ENCODE results near the gene BAHCC1. TPM values are rescaled to one million over a fixed set of nuclear protein-coding genes. Genes with fewer than 3 reads are reported as not detected.

BAHCC1 gene
- total and polyA plus RNA-seq, 2 donors from 2014 or later = 2.6 to 20.5 TPM

- no peaks in the 10 kb centered on the region for H3K36me3 ChIP-seq (ENCODE audit: control insufficient read depth in 2 of 3, insufficient read depth in 3 of 3, low read length in 3 of 3)
- H3K4me1 ChIP-seq (ENCODE audit: control insufficient read depth in 2 of 3, insufficient read depth in 2 of 3, low read depth in 1 of 3, low read length in 3 of 3) = peaks cover 0 to 38% (median 37%) of the 10 kb centered on the region in 3 donors
- no peaks in the 10 kb centered on the region for H3K27me3 ChIP-seq (ENCODE audit: control insufficient read depth, insufficient read depth, low read length)
- peak overlapping the region in 2 of 3 donors; percentile 47 to 48 for H3K4me3 ChIP-seq (ENCODE audit: low read length in 3 of 3)
- intact Hi-C loops (cut with DNase I) = no loop called here
- peak overlapping the region in 2 of 3 donors; percentile 48 to 70 for H3K9ac ChIP-seq (ENCODE audit: low read length in 3 of 3)
- H3K9me3 ChIP-seq (ENCODE audit: control insufficient read depth in 2 of 3, insufficient read depth in 1 of 3, low read length in 3 of 3) = no peaks in the 10 kb centered on the region
- H3K27ac ChIP-seq (ENCODE audit: low read depth in 2 of 2, low read length in 2 of 2) = peak overlapping the region; percentile 72 to 85
- no peak for TF ChIP-seq CTCF (IDR thresholded peaks at IDR 0.05; ENCODE audit: borderline replicate concordance, extremely low read depth, insufficient read depth)
- FAIRE-seq (no peak), DNase-seq (peak in 3 of 5 donors; percentile 61 to 91 (median 83))
Measured at GRCh38 chr17:81403671-81404534, 8.6 kb downstream of the BAHCC1 start.

- H3K4me3 ChIP-seq (ENCODE audit: low read length in 3 of 3) = no peak overlapping the region
Measured at GRCh38 chr17:81404558-81405165, 9.4 kb downstream of the BAHCC1 start.

GRCh38 chr17:81405411-81405872 lies 10.2 kb downstream of the BAHCC1 start:
- H3K4me3 ChIP-seq (ENCODE audit: low read length in 3 of 3) = no peak overlapping the region
- no peaks in the 10 kb centered on the region for H3K36me3 ChIP-seq (ENCODE audit: control insufficient read depth in 2 of 3, insufficient read depth in 3 of 3, low read length in 3 of 3)
- no peaks in the 10 kb centered on the region for H3K9me3 ChIP-seq (ENCODE audit: control insufficient read depth in 2 of 3, insufficient read depth in 1 of 3, low read length in 3 of 3)
- intact Hi-C loops (cut with DNase I) = no loop called here
- no peak for FAIRE-seq
- H3K9ac ChIP-seq (ENCODE audit: low read length in 3 of 3) = no peak overlapping the region
- H3K27ac ChIP-seq (ENCODE audit: low read depth in 2 of 2, low read length in 2 of 2) = peak overlapping the region; percentile 48 to 59
- DNase-seq = peak in 4 of 5 donors; percentile 65 to 93 (median 81)
- peaks cover 0 to 38% (median 37%) of the 10 kb centered on the region in 3 donors for H3K4me1 ChIP-seq (ENCODE audit: control insufficient read depth in 2 of 3, insufficient read depth in 2 of 3, low read depth in 1 of 3, low read length in 3 of 3)
- no peaks in the 10 kb centered on the region for H3K27me3 ChIP-seq (ENCODE audit: control insufficient read depth, insufficient read depth, low read length)
- TF ChIP-seq CTCF (IDR thresholded peaks at IDR 0.05; ENCODE audit: borderline replicate concordance, extremely low read depth, insufficient read depth) = no peak

More at GRCh38 chr17:81404558-81405165, 9.4 kb downstream of the BAHCC1 start:
- intact Hi-C loops (cut with DNase I) = no loop called here
- peak overlapping the region; percentile 66 to 85 for H3K27ac ChIP-seq (ENCODE audit: low read depth in 2 of 2, low read length in 2 of 2)
- TF ChIP-seq CTCF (IDR thresholded peaks at IDR 0.05; ENCODE audit: borderline replicate concordance, extremely low read depth, insufficient read depth) = no peak
- no peak for FAIRE-seq
- no peaks in the 10 kb centered on the region for H3K27me3 ChIP-seq (ENCODE audit: control insufficient read depth, insufficient read depth, low read length)
- no peaks in the 10 kb centered on the region for H3K9me3 ChIP-seq (ENCODE audit: control insufficient read depth in 2 of 3, insufficient read depth in 1 of 3, low read length in 3 of 3)
- peak overlapping the region in 1 of 3 donors; percentile 24 for H3K9ac ChIP-seq (ENCODE audit: low read length in 3 of 3)
- no peaks in the 10 kb centered on the region for H3K36me3 ChIP-seq (ENCODE audit: control insufficient read depth in 2 of 3, insufficient read depth in 3 of 3, low read length in 3 of 3)
- H3K4me1 ChIP-seq (ENCODE audit: control insufficient read depth in 2 of 3, insufficient read depth in 2 of 3, low read depth in 1 of 3, low read length in 3 of 3) = peaks cover 0 to 38% (median 37%) of the 10 kb centered on the region in 3 donors
- DNase-seq = peak in 3 of 5 donors; percentile 60 to 73 (median 69)
